DND-41 (cell line): ENCODE data around the gene ZFP57.
A peak's percentile ranks its signal among the peaks of the same experiment; 100 is the strongest.

ENCODE experiments used
- CTCF ChIP-seq: IDR thresholded peaks from 2 replicates; pipeline ENCODE4 v1.5.1; 2012; ENCODE audit warnings: borderline replicate concordance, low read length, moderate library complexity, mild to moderate bottlenecking; ENCODE audit not compliant: poor library complexity, severe bottlenecking; ENCODE audit errors: extremely low read depth
- EZH2 ChIP-seq: IDR thresholded peaks from 3 replicates; pipeline ENCODE4 v1.6.1; 2012; ENCODE audit warnings: borderline replicate concordance, low read depth, mild to moderate bottlenecking, moderate library complexity, low read length, inconsistent platforms; ENCODE audit not compliant: severe bottlenecking

GRCh38 chr6:29653452-29654038, 27.4 kb downstream of the ZFP57 start:
- TF ChIP-seq CTCF (peak; percentile 76), EZH2 (no peak)
